ENCODE measurements around the gene JMJD8.

JMJD8 gene

GRCh38 chr16:682493-683395 lies 1.4 kb downstream of the JMJD8 start:
- H3K4me2 ChIP-seq: peak overlapping the region; percentile 87
- H3K4me3 ChIP-seq: peak overlapping the region; percentile 80
- no peaks in the 10 kb centered on the region for H3K27me3 ChIP-seq
- peak overlapping the region; percentile 95; the same call in 1 of the 2 replicates for H3K9ac ChIP-seq
- no peaks in the 10 kb centered on the region for H3K9me3 ChIP-seq
- TF ChIP-seq Cebpa-rat (IDR thresholded peaks at IDR 0.05): no peak
- peaks cover 48% of the 10 kb centered on the region for H3K4me1 ChIP-seq
- H4K20me1 ChIP-seq: peaks cover 37% of the 10 kb centered on the region
- no peak overlapping the region for H3K27ac ChIP-seq
- peaks cover 47% of the 10 kb centered on the region for H3K36me3 ChIP-seq

GRCh38 chr16:681746-682427 lies 2.2 kb downstream of the JMJD8 start:
- H3K9me3 ChIP-seq: no peaks in the 10 kb centered on the region
- H4K20me1 ChIP-seq: peaks cover 37% of the 10 kb centered on the region
- peak overlapping the region; percentile 95 for H3K9ac ChIP-seq
- TF ChIP-seq Cebpa-rat (IDR thresholded peaks at IDR 0.05): no peak
- no peaks in the 10 kb centered on the region for H3K27me3 ChIP-seq
- H3K4me2 ChIP-seq: peak overlapping the region; percentile 87
- H3K4me1 ChIP-seq: peaks cover 48% of the 10 kb centered on the region
- H3K27ac ChIP-seq: peak overlapping the region; percentile 90; the same call in 1 of the 2 replicates
- H3K4me3 ChIP-seq: peak overlapping the region; percentile 96
- H3K36me3 ChIP-seq: peaks cover 39% of the 10 kb centered on the region

GRCh38 chr16:680967-681745 lies 3.0 kb downstream of the JMJD8 start:
- H3K4me2 ChIP-seq: peak overlapping the region; percentile 87
- peak overlapping the region; percentile 90 for H3K27ac ChIP-seq
- peaks cover 42% of the 10 kb centered on the region for H4K20me1 ChIP-seq
- peak overlapping the region; percentile 96 for H3K4me3 ChIP-seq
- peaks cover 31% of the 10 kb centered on the region for H3K36me3 ChIP-seq
- no peaks in the 10 kb centered on the region for H3K9me3 ChIP-seq
- no peaks in the 10 kb centered on the region for H3K27me3 ChIP-seq
- peak overlapping the region; percentile 95 for H3K9ac ChIP-seq
- H3K4me1 ChIP-seq: peaks cover 48% of the 10 kb centered on the region
- no peak for TF ChIP-seq Cebpa-rat (IDR thresholded peaks at IDR 0.05)

GRCh38 chr16:680625-680945 lies 3.5 kb downstream of the JMJD8 start:
- Histone ChIP-seq H4K20me1 (peaks cover 45% of the 10 kb centered on the region), H3K4me1 (peaks cover 48% of the 10 kb centered on the region), H3K27ac (peak overlapping the region; percentile 90), H3K36me3 (peaks cover 31% of the 10 kb centered on the region), H3K4me3 (peak overlapping the region; percentile 96), H3K9me3 (no peaks in the 10 kb centered on the region), H3K27me3 (peaks cover 2% of the 10 kb centered on the region), H3K9ac (peak overlapping the region; percentile 95), H3K4me2 (peak overlapping the region; percentile 87)
- TF ChIP-seq Cebpa-rat (IDR thresholded peaks at IDR 0.05): no peak

GRCh38 chr16:679814-680624 lies 4.1 kb downstream of the JMJD8 start, which contains the start of gene STUB1:
Gene STUB1 (plus strand): TSS chr16:680410. CDS start chr16:680526, 116 bp downstream.
- no peak for TF ChIP-seq Cebpa-rat (IDR thresholded peaks at IDR 0.05)
- Histone ChIP-seq H3K4me3 (peak within 1 kb of the TSS; percentile 96), H4K20me1 (peaks cover 51% of the 10 kb centered on the region), H3K4me1 (peaks cover 48% of the 10 kb centered on the region), H3K36me3 (peaks cover 25% of the 10 kb centered on the region), H3K27me3 (peaks cover 8% of the 10 kb centered on the region), H3K9me3 (no peaks in the 10 kb centered on the region), H3K27ac (peak within 1 kb of the TSS; percentile 90), H3K9ac (peak within 1 kb of the TSS; percentile 95), H3K4me2 (peak within 1 kb of the TSS; percentile 94)

- 0 out of 2 replicates have a peak overlapping the region, but pooled peaks have one; percentile 44 for H3K27ac ChIP-seq
- peak overlapping the region; percentile 94 for H3K4me2 ChIP-seq
- peaks cover 16% of the 10 kb centered on the region for H3K27me3 ChIP-seq
- H3K36me3 ChIP-seq: peaks cover 29% of the 10 kb centered on the region
- no peaks in the 10 kb centered on the region for H3K9me3 ChIP-seq
- TF ChIP-seq Cebpa-rat (IDR thresholded peaks at IDR 0.05): no peak
- peaks cover 50% of the 10 kb centered on the region for H3K4me1 ChIP-seq
- H3K4me3 ChIP-seq: peak overlapping the region; percentile 64
- H3K9ac ChIP-seq: no peak overlapping the region
- H4K20me1 ChIP-seq: peaks cover 60% of the 10 kb centered on the region
These were observed 5.0 kb downstream of the JMJD8 start for GRCh38 chr16:678858-679813.

GRCh38 chr16:678209-678857 lies 5.8 kb downstream of the JMJD8 start:
- Histone ChIP-seq H4K20me1 (peaks cover 62% of the 10 kb centered on the region), H3K9me3 (no peaks in the 10 kb centered on the region), H3K27me3 (peaks cover 16% of the 10 kb centered on the region), H3K4me1 (peaks cover 45% of the 10 kb centered on the region), H3K4me3 (no peak overlapping the region), H3K36me3 (peaks cover 35% of the 10 kb centered on the region), H3K9ac (no peak overlapping the region), H3K27ac (no peak overlapping the region), H3K4me2 (peak overlapping the region; percentile 94)
- TF ChIP-seq Cebpa-rat (IDR thresholded peaks at IDR 0.05): no peak
